Kidney (tissue), 22 donors: ENCODE results near the gene TAF11L7. TPM values are rescaled to one million over a fixed set of nuclear protein-coding genes. Genes with fewer than 3 reads are reported as not detected.
"Not testable (repeated sequence)": the region's sequence is repeated elsewhere in the genome, so short reads cannot be mapped to it uniquely, and the experiment has no call there.

Experiments
- DNase-seq, 5 donors: peaks; one replicate each; pipeline ENCODE4 v3.0.0-alpha.2; 2013 to 2020
- FAIRE-seq: peaks from 2 replicates; lab custom pipeline; 2012; peaks lifted over from hg19 to GRCh38; lab: Jason Lieb, UNC
- H3K27ac ChIP-seq, 2 donors: one replicate each; pipeline ENCODE4 v1.7.0; 2013; ENCODE audit warnings: low read depth in 2 of 2, low read length in 2 of 2, inconsistent platforms in 1 of 2
- H3K27me3 ChIP-seq: one replicate; pipeline ENCODE4 v1.7.1; 2013; ENCODE audit warnings: low read length, inconsistent platforms; ENCODE audit not compliant: control insufficient read depth, insufficient read depth
- H3K36me3 ChIP-seq, 3 donors: one replicate each; pipeline versions ENCODE4 v1.7.0 to v1.7.1; 2013; ENCODE audit warnings: low read length in 3 of 3, control low read depth in 1 of 3, inconsistent platforms in 1 of 3; ENCODE audit not compliant: insufficient read depth in 3 of 3, control insufficient read depth in 2 of 3
- H3K4me1 ChIP-seq, 3 donors: one replicate each; pipeline versions ENCODE4 v1.7.0 to v1.7.1; 2013; ENCODE audit warnings: low read length in 3 of 3, inconsistent platforms in 1 of 3, low read depth in 1 of 3; ENCODE audit not compliant: control insufficient read depth in 2 of 3, insufficient read depth in 2 of 3
- H3K4me3 ChIP-seq, 3 donors: one replicate each; pipeline versions ENCODE4 v1.7.0 to v1.8.1; 2013; ENCODE audit warnings: low read length in 3 of 3, control low read depth in 1 of 3, inconsistent platforms in 1 of 3
- H3K9ac ChIP-seq, 3 donors: one replicate each; pipeline versions ENCODE4 v1.7.0 to v1.7.1; 2013; ENCODE audit warnings: low read length in 3 of 3, control low read depth in 1 of 3, inconsistent platforms in 1 of 3
- H3K9me3 ChIP-seq, 3 donors: one replicate each; pipeline versions ENCODE4 v1.7.0 to v1.7.1; 2013; ENCODE audit warnings: low read length in 3 of 3, control low read depth in 1 of 3, inconsistent platforms in 1 of 3; ENCODE audit not compliant: control insufficient read depth in 2 of 3, insufficient read depth in 1 of 3
- intact Hi-C: fragments of 100-400 bp; cut with DNase I; formaldehyde crosslinking; loops from one replicate; pipeline ENCODE4 v1.11.1; 2022
- long read RNA-seq, 10 donors: library from polyadenylated mRNA in 1 of 10; unstranded in 1 of 10; transcript quantifications; one replicate each; pipeline ENCODE4 v2.0.0 and lab custom pipeline, GENCODE V29; 2021 to 2026
- polyA plus RNA-seq: library from polyadenylated mRNA; stranded (reverse); fragments of 350-450 nt; fragmentation: Illumina TruSeq; extraction: RNeasy Lipid Tissue Mini Kit (QIAGEN cat#74804); gene quantifications from one replicate; pipeline ENCODE4 v1.2.3, GENCODE V29; 2014; ENCODE audit warnings: low read depth, low replicate concordance; ENCODE audit not compliant: insufficient read depth
- total RNA-seq: library from RNA; stranded (reverse); fragmentation: NEBNext Ultra II Directional; extraction: Animal tissue kit (Norgen Biotek cat#: 25700); gene quantifications from one replicate; pipeline ENCODE4 v1.2.1, GENCODE V29; 2021
- TF ChIP-seq, protein P1 (sequence below): IDR thresholded peaks from 3 replicates; pipeline ENCODE4 v1.5.1; 2012; ENCODE audit warnings: mild to moderate bottlenecking, moderate library complexity, borderline replicate concordance; ENCODE audit not compliant: insufficient read depth; ENCODE audit errors: extremely low read depth
- donor health status: control.
- donor health status: control.
- donor health status: control.
- donor health status: control.
- donor health status: control.
- donor health status: DM: yes; HTN: yes; CAD: no.
- donor health status: Normal renal cell carcinoma (clear cell type).

The TAF11L7 gene
- total RNA-seq (not detected), polyA plus RNA-seq (not detected)
- long read RNA-seq, donor 1 = 0 reads
- long read RNA-seq, donor 2 = 0 reads
- long read RNA-seq, donor 3 = 0 reads
- long read RNA-seq, donor 4 = 0 reads
- long read RNA-seq, donor 5 = 0 reads
- long read RNA-seq, donor 6 = 0 reads
- long read RNA-seq, donor 7 = 0 reads
- long read RNA-seq, donor 8 = 0 reads
- long read RNA-seq, donor 9 = 0 reads
- long read RNA-seq, donor 10 = 0 reads

DNA sequence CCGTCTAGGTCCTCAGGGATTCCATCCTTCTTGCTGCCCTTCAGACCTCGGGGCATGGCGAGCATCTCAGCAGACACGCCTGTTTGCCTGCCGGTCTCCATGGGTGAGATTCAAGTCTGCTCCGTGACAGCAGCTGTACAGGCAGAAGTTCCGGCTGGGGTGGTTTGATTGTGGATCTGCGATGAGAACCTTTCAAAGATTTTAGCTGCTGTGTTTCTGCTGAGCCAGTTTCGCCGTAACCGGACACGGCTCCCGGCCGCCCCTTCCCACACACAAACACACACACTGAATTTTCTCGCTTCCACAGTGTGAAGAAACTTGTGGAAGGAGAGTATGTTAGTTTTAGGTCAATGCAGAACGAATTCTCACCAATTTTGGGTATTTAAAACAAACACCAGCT is at the start of gene TAF11L7:
TSS of gene TAF11L7 (minus strand) at position 101 of the 400 bp plus-strand sequence.
- H3K4me3 ChIP-seq, intact Hi-C loops, DNase-seq, H3K9ac ChIP-seq, H3K4me1 ChIP-seq, H3K27ac ChIP-seq, FAIRE-seq, H3K36me3 ChIP-seq, H3K27me3 ChIP-seq, H3K9me3 ChIP-seq: not testable (repeated sequence)

GRCh38 chr5:17634160-17634559 is 48.6 kb upstream of the TAF11L7 start, which contains the start of gene TAF11L14:
TSS of gene TAF11L14 (plus strand) at chr5:17634460.
- DNase-seq (no peak), FAIRE-seq (no peak)
- TF ChIP-seq, protein P1, sequence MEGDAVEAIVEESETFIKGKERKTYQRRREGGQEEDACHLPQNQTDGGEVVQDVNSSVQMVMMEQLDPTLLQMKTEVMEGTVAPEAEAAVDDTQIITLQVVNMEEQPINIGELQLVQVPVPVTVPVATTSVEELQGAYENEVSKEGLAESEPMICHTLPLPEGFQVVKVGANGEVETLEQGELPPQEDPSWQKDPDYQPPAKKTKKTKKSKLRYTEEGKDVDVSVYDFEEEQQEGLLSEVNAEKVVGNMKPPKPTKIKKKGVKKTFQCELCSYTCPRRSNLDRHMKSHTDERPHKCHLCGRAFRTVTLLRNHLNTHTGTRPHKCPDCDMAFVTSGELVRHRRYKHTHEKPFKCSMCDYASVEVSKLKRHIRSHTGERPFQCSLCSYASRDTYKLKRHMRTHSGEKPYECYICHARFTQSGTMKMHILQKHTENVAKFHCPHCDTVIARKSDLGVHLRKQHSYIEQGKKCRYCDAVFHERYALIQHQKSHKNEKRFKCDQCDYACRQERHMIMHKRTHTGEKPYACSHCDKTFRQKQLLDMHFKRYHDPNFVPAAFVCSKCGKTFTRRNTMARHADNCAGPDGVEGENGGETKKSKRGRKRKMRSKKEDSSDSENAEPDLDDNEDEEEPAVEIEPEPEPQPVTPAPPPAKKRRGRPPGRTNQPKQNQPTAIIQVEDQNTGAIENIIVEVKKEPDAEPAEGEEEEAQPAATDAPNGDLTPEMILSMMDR = no peak
- Histone ChIP-seq H3K4me3 (no peak within 1 kb of the TSS), H3K27me3 (no peaks in the 10 kb centered on the region), H3K27ac (no peak within 1 kb of the TSS), H3K4me1 (no peaks in the 10 kb centered on the region), H3K9ac (no peak within 1 kb of the TSS), H3K9me3 (no peaks in the 10 kb centered on the region), H3K36me3 (no peaks in the 10 kb centered on the region)
- intact Hi-C loops = no loop called here

DNA sequence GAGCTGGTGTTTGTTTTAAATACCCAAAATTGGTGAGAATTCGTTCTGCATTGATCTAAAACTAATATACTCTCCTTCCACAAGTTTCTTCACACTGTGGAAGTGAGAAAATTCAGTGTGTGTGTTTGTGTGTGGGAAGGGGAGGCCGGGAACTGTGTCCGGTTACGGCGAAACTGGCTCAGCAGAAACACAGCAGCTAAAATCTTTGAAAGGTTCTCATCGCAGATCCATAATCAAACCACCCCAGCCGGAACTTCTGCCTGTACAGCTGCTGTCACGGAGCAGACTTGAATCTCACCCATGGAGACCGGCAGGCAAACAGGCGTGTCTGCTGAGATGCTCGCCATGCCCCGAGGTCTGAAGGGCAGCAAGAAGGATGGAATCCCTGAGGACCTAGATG is 46.2 kb upstream of the TAF11L7 start, which contains the start of gene TAF11L13:
TSS of gene TAF11L13 (plus strand) at position 301 of the 400 bp plus-strand sequence.
- H3K4me1 ChIP-seq, H3K9ac ChIP-seq, DNase-seq, H3K27me3 ChIP-seq, H3K36me3 ChIP-seq, H3K4me3 ChIP-seq, H3K9me3 ChIP-seq, intact Hi-C loops, FAIRE-seq, H3K27ac ChIP-seq: not testable (repeated sequence)

DNA sequence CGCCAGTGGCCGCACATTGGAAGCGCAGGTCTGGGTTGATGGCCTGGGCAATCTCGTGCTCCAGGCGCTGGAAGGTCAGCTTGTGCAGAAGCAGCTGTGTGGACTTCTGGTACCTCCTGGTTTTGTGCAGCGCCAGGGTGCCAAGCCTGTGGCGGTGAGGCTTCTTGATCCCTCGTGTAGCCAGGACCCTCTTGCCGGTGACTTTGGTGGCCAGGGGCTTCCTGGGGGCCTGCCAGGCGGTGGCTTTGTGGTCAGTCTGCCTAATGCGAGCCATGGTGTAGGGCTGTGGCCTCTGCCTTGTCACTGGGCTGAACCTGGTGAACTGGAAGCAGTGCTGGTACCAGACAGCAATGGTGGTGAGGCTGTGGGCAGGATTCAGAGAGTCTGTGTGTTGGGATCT is 40.1 kb upstream of the TAF11L7 start:
- TF ChIP-seq, protein P1 = no peak
- H3K27ac ChIP-seq = no peak overlapping the region
- no peak for FAIRE-seq
- no peak overlapping the region for H3K9ac ChIP-seq
- no peaks in the 10 kb centered on the region for H3K36me3 ChIP-seq
- DNase-seq = no peak
- no peaks in the 10 kb centered on the region for H3K27me3 ChIP-seq
- no peak overlapping the region for H3K4me3 ChIP-seq
- no peaks in the 10 kb centered on the region for H3K4me1 ChIP-seq
- no peaks in the 10 kb centered on the region for H3K9me3 ChIP-seq
- intact Hi-C loops = no loop called here
